GM21717 (cell line): ENCODE data around the gene CDIPT.

Experiments used
- ATAC-seq: cut with Tn5 transposase; IDR thresholded peaks from one replicate; pipeline ENCODE4 v1.9.1; 2021; ENCODE audit warnings: mild to moderate bottlenecking, moderate library complexity; ENCODE audit not compliant: unreplicated experiment

The CDIPT gene

GRCh38 chr16:29811896-29812665, 50.9 kb downstream of the CDIPT start, which contains the start of gene PRRT2:
TSS of gene PRRT2 (plus strand) at chr16:29812193. CDS start at chr16:29813055, 862 bp downstream.
- ATAC-seq: no peak

GRCh38 chr16:29811170-29811895, 51.7 kb downstream of the CDIPT start:
- ATAC-seq: no peak

GRCh38 chr16:29810699-29811169, 52.3 kb downstream of the CDIPT start:
- no peak for ATAC-seq

DNA sequence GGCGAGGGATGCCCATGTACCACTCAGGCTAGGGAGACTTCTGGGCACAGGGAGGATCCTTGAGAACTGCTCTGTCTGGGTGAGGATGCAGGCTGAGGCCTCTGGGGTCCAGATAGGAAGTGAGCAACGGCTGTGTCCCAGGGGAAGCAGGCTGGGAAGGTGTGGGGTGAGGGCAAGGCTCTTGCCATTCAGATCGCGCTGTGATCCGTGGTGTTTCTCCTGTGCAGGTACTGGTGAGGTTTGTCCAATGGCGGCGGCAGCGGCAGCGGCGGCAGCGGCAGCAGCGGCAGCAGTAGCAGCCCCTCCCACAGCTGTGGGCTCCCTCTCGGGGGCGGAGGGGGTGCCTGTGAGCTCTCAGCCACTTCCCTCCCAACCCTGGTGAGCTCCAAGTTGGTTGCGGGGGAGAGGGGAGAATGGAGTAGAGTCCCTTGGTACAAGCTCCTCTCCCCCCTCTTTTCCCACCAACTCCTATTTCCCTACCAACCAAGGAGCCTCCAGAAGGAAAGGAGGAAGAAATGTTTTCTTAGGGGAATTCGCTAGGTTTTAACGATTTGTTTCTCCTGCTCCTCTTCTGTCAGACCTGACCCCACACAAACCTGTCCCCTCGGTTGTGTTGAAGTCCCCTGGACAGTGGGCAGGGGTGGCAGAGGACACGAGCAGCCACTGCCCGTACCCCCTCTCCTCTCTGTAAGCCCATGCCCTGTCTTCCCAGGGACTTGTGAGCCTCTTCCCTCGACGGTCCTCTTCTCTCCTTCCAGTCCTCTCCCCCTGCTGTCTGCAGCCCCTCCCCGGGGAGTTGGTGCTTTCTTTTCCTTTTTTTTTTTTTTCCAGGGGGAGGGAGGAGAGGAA, 53.0 kb downstream of the CDIPT start:
- no peak for ATAC-seq

GRCh38 chr16:29809031-29809747, 53.8 kb downstream of the CDIPT start:
- no peak for ATAC-seq
